Erythroblast (primary cell): Measurements from ENCODE around the gene RADIL.

Experiments
- GATA1 ChIP-seq: IDR thresholded peaks from 2 replicates; pipeline ENCODE4 v1.6.1; 2011; ENCODE audit warnings: low read depth, mild to moderate bottlenecking, control low read depth, low read length, moderate library complexity
- POLR2A ChIP-seq: IDR thresholded peaks from 2 replicates; pipeline ENCODE4 v1.6.1; 2011; ENCODE audit warnings: mild to moderate bottlenecking, low read length

DNA sequence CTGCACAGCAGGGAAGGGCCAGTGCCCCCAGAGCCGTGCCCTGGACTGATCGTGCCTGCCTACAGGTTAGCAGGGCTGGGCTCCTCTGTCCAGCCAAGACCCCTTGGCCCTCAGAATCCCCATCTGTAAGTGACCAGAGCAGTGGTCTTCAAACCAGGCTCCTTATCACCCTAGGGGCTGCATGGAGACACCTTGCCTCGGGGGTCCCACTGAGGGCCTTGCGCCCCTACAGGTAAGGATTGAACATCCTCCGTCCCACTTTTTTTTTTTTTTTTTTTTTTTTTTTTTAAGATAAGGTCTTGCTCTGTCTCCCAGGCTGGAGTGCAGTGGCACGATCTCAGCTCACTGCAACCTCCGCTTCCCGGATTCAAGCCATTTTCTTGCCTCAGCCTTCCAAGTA is 32.6 kb upstream of the RADIL start:
- TF ChIP-seq POLR2A (no peak), GATA1 (no peak)
